Measurements from ENCODE around the gene ZRSR2. TPM values are rescaled to one million over a fixed set of nuclear protein-coding genes. Genes with fewer than 3 reads are reported as not detected.

The ZRSR2 gene
- total RNA-seq, 1 experiment from 2014 or later = 4.6 TPM

GRCh38 chrX:15808254-15808653 is 18.0 kb downstream of the ZRSR2 start:
- no peak for DNase-seq (ENCODE audit: low read depth, low spot score)
- ATAC-seq = no peak
- Histone ChIP-seq H4K20me1 (ENCODE audit: insufficient read depth) (no peaks in the 10 kb centered on the region), H3K9me2 (ENCODE audit: insufficient read depth) (no peaks in the 10 kb centered on the region), H3K4me1 (ENCODE audit: control insufficient read depth in 1 of 2, insufficient read depth in 2 of 2, low read length in 2 of 2) (no peaks in the 10 kb centered on the region), H3K9me3 (ENCODE audit: control insufficient read depth in 1 of 2, insufficient read depth in 1 of 2, low read depth in 1 of 2, low read length in 2 of 2) (no peaks in the 10 kb centered on the region), H3K4me3 (replicated peaks in 1 of 2; ENCODE audit: low read depth in 1 of 2, low read length in 2 of 2) (no peak overlapping the region), H3K79me2 (ENCODE audit: insufficient read depth, low read length) (no peaks in the 10 kb centered on the region), H3K4me2 (ENCODE audit: low read length) (no peak overlapping the region), H3K9ac (ENCODE audit: low read length) (no peak overlapping the region), H3K36me3 (ENCODE audit: control insufficient read depth in 1 of 2, insufficient read depth in 2 of 2, low read length in 2 of 2) (no peaks in the 10 kb centered on the region), H3K27me3 (ENCODE audit: insufficient read depth, low read length) (no peaks in the 10 kb centered on the region), H2AFZ (ENCODE audit: low read depth, low read length, poor library complexity, severe bottlenecking) (no peak overlapping the region), H3K27ac (ENCODE audit: low read depth, low read length) (no peak overlapping the region)
- ChIA-PET POLR2A (no interaction called here), CTCF (no interaction called here), RAD21 (ENCODE audit: low non-redundant PET in 1 of 2, low total read pairs in 2 of 2, uncharacterized antibody in 2 of 2, unreplicated experiment in 2 of 2) (no interaction called here)
- BruUV-seq (replicated peaks) = no TSS peak
- TF ChIP-seq POLR2AphosphoS5 (IDR thresholded peaks at IDR 0.05; ENCODE audit: low read depth, low read length) (no peak), SIN3A (IDR thresholded peaks at IDR 0.05; ENCODE audit: low read depth) (no peak), EGR1 (IDR thresholded peaks at IDR 0.05; ENCODE audit: low read depth) (no peak), YY1 (IDR thresholded peaks at IDR 0.05; ENCODE audit: extremely low read depth, insufficient replicate concordance, low read depth, low read length) (no peak), RAD21 (IDR thresholded peaks at IDR 0.05; ENCODE audit: low read depth) (no peak), ELF1 (IDR thresholded peaks at IDR 0.05; ENCODE audit: borderline replicate concordance, low read depth) (no peak), JUND (IDR thresholded peaks at IDR 0.05) (no peak), EZH2phosphoT487 (IDR thresholded peaks at IDR 0.05; ENCODE audit: borderline replicate concordance) (no peak), SP1 (IDR thresholded peaks at IDR 0.05; ENCODE audit: low read depth) (no peak), REST (IDR thresholded peaks at IDR 0.05; ENCODE audit: low read depth) (no peak), ATF3 (IDR thresholded peaks at IDR 0.05) (no peak), MAX (IDR thresholded peaks at IDR 0.05) (no peak), TCF7L2 (IDR thresholded peaks at IDR 0.05; ENCODE audit: borderline replicate concordance, extremely low read depth, insufficient read depth, insufficient read length) (no peak), SRF (IDR thresholded peaks at IDR 0.05; ENCODE audit: low read depth) (no peak), ZFX (IDR thresholded peaks at IDR 0.05) (no peak)
- TF ChIP-seq, protein P1, sequence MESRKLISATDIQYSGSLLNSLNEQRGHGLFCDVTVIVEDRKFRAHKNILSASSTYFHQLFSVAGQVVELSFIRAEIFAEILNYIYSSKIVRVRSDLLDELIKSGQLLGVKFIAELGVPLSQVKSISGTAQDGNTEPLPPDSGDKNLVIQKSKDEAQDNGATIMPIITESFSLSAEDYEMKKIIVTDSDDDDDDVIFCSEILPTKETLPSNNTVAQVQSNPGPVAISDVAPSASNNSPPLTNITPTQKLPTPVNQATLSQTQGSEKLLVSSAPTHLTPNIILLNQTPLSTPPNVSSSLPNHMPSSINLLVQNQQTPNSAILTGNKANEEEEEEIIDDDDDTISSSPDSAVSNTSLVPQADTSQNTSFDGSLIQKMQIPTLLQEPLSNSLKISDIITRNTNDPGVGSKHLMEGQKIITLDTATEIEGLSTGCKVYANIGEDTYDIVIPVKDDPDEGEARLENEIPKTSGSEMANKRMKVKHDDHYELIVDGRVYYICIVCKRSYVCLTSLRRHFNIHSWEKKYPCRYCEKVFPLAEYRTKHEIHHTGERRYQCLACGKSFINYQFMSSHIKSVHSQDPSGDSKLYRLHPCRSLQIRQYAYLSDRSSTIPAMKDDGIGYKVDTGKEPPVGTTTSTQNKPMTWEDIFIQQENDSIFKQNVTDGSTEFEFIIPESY (IDR thresholded peaks at IDR 0.05; ENCODE audit: extremely low read depth, insufficient replicate concordance, low read length) = no peak
- intact Hi-C loops (cut with micrococcal nuclease) = no loop called here

Data from HCT116 (cell line).